Activated CD4-positive, alpha-beta T cell treated with anti-CD3 and anti-CD28 coated beads, Interleukin-2, amount 10 ng/mL, durations not matched to agents 7 days and 5 days (primary cell): ENCODE measurements around the gene SLC37A1. TPM values are rescaled to one million over a fixed set of nuclear protein-coding genes. Genes with fewer than 3 reads are reported as not detected.

ENCODE experiments used
- CTCF ChIA-PET: fragments of 350-600 bp; sonication (Branson Sonifier 250); formaldehyde crosslinking; loops from one replicate; lab custom pipeline; 2021; ENCODE audit warnings: antibody characterized with exemption; lab: Charles Lee
- POLR2A ChIA-PET: fragments of 350-600 bp; sonication (Branson Sonifier 250); formaldehyde crosslinking; loops from one replicate; lab custom pipeline; 2021; ENCODE audit warnings: antibody characterized with exemption; lab: Charles Lee
- DNase-seq: peaks from one replicate; pipeline ENCODE4 v3.0.0-alpha.2; 2020
- H3K27ac Mint-ChIP-seq: one replicate; pipeline ENCODE4 v1.8.0; 2021; ENCODE audit warnings: mild to moderate bottlenecking, moderate library complexity, mixed read lengths
- H3K27me3 Mint-ChIP-seq: one replicate; pipeline ENCODE4 v1.8.0; 2021; ENCODE audit warnings: mixed read lengths
- H3K36me3 Mint-ChIP-seq: one replicate; pipeline ENCODE4 v1.8.0; 2021; ENCODE audit warnings: low read depth, mixed read lengths
- H3K4me1 Mint-ChIP-seq: one replicate; pipeline ENCODE4 v1.8.0; 2021; ENCODE audit warnings: mixed read lengths
- H3K4me3 Mint-ChIP-seq: one replicate; pipeline ENCODE4 v1.8.0; 2021; ENCODE audit warnings: mild to moderate bottlenecking, moderate library complexity, mixed read lengths
- H3K9me3 Mint-ChIP-seq: one replicate; pipeline ENCODE4 v1.8.0; 2021; ENCODE audit warnings: mixed read lengths
- total RNA-seq, 2 experiments: library from RNA; stranded (reverse); gene quantifications; one replicate each; pipeline ENCODE4 v1.2.3, GENCODE V29; 2021

Gene SLC37A1
- total RNA-seq, 2 experiments from 2014 or later = 19.2 to 20.2 TPM

GRCh38 chr21:42572906-42573495 is 59.3 kb downstream of the SLC37A1 start:
- H3K27me3 Mint-ChIP-seq = no peaks in the 10 kb centered on the region
- ChIA-PET CTCF (interaction anchor here (0.6 kb wide), 1 partner anchor 13 kb away, joined by 4 read pairs; no protein-coding TSS in a partner anchor), POLR2A (no interaction called here)
- H3K4me3 Mint-ChIP-seq = no peak overlapping the region
- peaks cover 2% of the 10 kb centered on the region for H3K4me1 Mint-ChIP-seq
- no peak for DNase-seq
- no peak overlapping the region for H3K27ac Mint-ChIP-seq
- H3K9me3 Mint-ChIP-seq = peaks cover 18% of the 10 kb centered on the region
- peaks cover 40% of the 10 kb centered on the region for H3K36me3 Mint-ChIP-seq

DNA sequence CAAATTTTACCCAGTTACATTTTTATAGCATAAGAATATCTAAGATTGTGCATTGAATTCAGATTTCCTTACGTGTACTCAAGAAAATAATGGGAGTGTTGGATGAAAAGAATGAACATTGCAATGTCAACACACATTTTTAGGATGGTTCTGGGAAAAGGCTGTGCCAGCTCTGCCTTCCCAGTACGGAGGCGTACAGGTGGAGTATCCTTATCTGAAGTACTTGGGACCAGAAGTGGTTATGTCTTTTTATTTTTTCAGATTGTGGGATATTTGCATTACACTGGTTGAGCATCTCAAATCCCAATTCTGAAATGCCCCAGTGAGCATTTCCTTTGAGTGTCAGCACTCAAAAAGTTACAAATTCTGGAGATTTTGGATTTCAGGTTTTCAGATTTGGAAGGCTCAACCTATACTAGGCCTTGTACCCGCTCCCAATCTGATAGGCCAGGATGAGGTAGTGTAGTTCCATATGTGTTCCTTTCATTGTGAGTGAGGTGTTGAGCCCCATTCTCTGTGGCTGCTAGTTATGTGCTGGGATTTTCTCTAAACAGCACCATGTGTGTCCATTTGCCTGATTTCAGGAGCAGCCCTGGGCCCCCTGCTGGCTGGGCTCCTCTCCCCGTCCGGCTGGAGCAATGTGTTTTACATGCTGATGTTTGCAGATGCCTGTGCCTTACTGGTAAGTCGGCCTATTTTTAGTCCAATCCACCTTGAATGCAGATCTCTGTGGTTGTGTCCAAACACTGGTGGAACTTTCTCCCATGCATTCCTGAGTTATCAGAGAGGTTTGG is 60.8 kb downstream of the SLC37A1 start:
- H3K36me3 Mint-ChIP-seq = peaks cover 40% of the 10 kb centered on the region
- ChIA-PET POLR2A (no interaction called here), CTCF (no interaction called here)
- peaks cover 2% of the 10 kb centered on the region for H3K4me1 Mint-ChIP-seq
- no peak overlapping the region for H3K27ac Mint-ChIP-seq
- H3K9me3 Mint-ChIP-seq = peaks cover 18% of the 10 kb centered on the region
- no peak overlapping the region for H3K4me3 Mint-ChIP-seq
- H3K27me3 Mint-ChIP-seq = no peaks in the 10 kb centered on the region
- DNase-seq = no peak

GRCh38 chr21:42575111-42575510 is 61.5 kb downstream of the SLC37A1 start:
- Mint-ChIP-seq H3K9me3 (peaks cover 18% of the 10 kb centered on the region), H3K27ac (no peak overlapping the region), H3K27me3 (no peaks in the 10 kb centered on the region), H3K4me1 (peaks cover 2% of the 10 kb centered on the region), H3K4me3 (no peak overlapping the region), H3K36me3 (peaks cover 40% of the 10 kb centered on the region)
- CTCF ChIA-PET = no interaction called here
- POLR2A ChIA-PET = no interaction called here
- DNase-seq = no peak

- ChIA-PET POLR2A (no interaction called here), CTCF (no interaction called here)
- H3K36me3 Mint-ChIP-seq = peaks cover 36% of the 10 kb centered on the region
- no peak overlapping the region for H3K27ac Mint-ChIP-seq
- H3K4me3 Mint-ChIP-seq = no peak overlapping the region
- H3K27me3 Mint-ChIP-seq = no peaks in the 10 kb centered on the region
- DNase-seq = no peak
- H3K9me3 Mint-ChIP-seq = peaks cover 18% of the 10 kb centered on the region
- peaks cover 2% of the 10 kb centered on the region for H3K4me1 Mint-ChIP-seq
Observed at GRCh38 chr21:42576639-42577038, 63.0 kb downstream of the SLC37A1 start.

DNA sequence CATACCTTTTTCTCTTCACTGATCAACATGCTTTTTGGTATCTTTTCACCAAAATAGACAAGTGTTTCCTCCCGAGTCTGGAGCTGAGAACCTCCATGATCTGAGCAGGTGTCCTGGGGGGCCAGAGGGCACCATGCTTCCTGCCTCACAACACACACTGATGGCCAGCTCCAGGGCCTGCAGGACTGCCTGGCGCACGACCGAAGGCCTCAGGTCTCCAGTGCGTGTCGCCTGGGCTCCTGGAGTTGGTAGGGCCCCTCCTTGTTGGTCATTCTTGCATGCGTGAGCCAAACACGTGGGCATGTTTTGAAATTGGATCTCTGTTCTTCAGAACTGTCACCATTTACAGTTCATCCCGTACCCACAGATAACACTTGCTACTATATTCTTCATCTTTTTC is 64.4 kb downstream of the SLC37A1 start:
- H3K9me3 Mint-ChIP-seq = peaks cover 18% of the 10 kb centered on the region
- ChIA-PET POLR2A (no interaction called here), CTCF (interaction anchor here (0.6 to 1.0 kb wide), 2 partner anchors 15 to 304 kb away, joined by 3 read pairs; no protein-coding TSS in a partner anchor)
- H3K4me1 Mint-ChIP-seq = no peaks in the 10 kb centered on the region
- DNase-seq = no peak
- no peak overlapping the region for H3K27ac Mint-ChIP-seq
- no peaks in the 10 kb centered on the region for H3K27me3 Mint-ChIP-seq
- peaks cover 31% of the 10 kb centered on the region for H3K36me3 Mint-ChIP-seq
- H3K4me3 Mint-ChIP-seq = no peak overlapping the region

- Mint-ChIP-seq H3K9me3 (peaks cover 18% of the 10 kb centered on the region), H3K27me3 (no peaks in the 10 kb centered on the region), H3K4me1 (no peaks in the 10 kb centered on the region), H3K36me3 (peaks cover 31% of the 10 kb centered on the region), H3K4me3 (no peak overlapping the region), H3K27ac (no peak overlapping the region)
- ChIA-PET POLR2A (no interaction called here), CTCF (interaction anchor here (1.0 kb wide), 1 partner anchor 16 kb away, joined by 3 read pairs; no protein-coding TSS in a partner anchor)
- DNase-seq = no peak
Observed at GRCh38 chr21:42578761-42579415, 65.2 kb downstream of the SLC37A1 start.

DNA sequence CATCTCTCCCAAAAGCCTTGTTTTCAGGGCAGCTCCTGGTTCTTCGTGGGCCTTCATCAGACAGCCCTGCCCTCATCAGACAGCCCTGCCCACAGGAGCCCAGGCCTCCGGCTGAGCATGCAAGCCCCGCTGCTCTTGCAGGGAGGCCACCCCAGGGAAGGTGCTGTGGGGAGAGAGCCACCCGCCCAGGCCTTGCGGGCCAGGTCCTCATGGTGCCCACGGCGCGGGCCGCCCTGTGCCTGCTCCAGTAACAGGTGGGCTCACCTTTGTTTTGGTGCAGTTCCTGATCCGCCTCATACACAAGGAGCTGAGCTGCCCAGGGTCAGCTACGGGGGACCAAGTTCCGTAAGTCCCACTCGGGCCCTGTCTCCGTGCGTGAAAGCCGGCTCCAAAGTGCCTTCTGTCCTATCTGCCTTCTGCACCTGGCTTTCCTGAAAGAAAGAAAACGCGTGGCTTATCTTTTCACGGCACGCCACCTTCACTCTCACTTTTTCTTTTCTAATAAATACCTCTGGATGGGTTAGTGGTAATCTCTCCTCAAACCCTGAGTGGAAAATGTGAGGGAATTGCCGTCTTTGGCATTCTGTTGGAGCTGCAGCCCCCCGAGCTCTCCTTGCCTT is 65.9 kb downstream of the SLC37A1 start:
- DNase-seq = no peak
- H3K4me3 Mint-ChIP-seq = no peak overlapping the region
- CTCF ChIA-PET = no interaction called here
- peaks cover 30% of the 10 kb centered on the region for H3K36me3 Mint-ChIP-seq
- H3K27ac Mint-ChIP-seq = no peak overlapping the region
- no peaks in the 10 kb centered on the region for H3K27me3 Mint-ChIP-seq
- POLR2A ChIA-PET = no interaction called here
- H3K4me1 Mint-ChIP-seq = no peaks in the 10 kb centered on the region
- H3K9me3 Mint-ChIP-seq = peaks cover 18% of the 10 kb centered on the region

DNA sequence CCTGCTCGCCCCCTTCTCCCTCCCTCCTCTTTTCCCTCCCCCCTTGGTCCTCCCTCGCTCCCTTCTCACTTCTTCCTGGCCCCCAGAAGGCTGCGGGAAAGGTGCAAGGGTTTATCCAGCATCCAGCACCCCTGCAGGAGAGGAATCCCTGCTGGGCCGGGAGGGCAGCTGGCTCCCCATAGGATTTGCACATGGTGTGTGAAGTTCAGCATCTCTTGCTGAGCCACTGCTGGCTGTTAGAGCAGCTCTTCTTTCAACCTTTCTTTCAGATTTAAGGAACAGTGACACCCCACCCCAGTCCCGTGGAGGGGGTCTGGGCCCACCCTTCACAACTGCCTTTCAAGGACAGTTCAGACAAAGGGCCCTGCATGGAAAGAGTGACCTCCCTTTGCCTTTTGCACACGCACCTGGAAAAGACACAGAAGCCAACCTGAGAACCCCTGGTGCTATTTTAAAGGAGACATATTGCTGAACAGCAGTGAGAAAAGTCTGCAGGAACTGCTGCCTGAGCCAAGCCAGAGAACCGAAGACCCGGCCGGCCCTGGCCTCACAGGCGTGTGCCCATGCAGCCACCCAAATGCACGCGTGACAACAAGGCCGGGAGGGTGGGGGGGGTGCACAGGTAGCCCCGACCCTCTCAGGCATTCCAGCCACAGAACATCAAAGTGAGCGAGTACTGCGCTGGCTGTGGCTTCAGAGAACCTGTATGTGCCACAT is 66.6 kb downstream of the SLC37A1 start:
- H3K36me3 Mint-ChIP-seq = peaks cover 24% of the 10 kb centered on the region
- CTCF ChIA-PET = no interaction called here

GRCh38 chr21:42580793-42581321 is 67.2 kb downstream of the SLC37A1 start:
- Mint-ChIP-seq H3K4me1 (no peaks in the 10 kb centered on the region), H3K27me3 (no peaks in the 10 kb centered on the region), H3K4me3 (no peak overlapping the region), H3K27ac (no peak overlapping the region), H3K36me3 (peaks cover 17% of the 10 kb centered on the region), H3K9me3 (peaks cover 16% of the 10 kb centered on the region)
- ChIA-PET CTCF (no interaction called here), POLR2A (no interaction called here)
- no peak for DNase-seq

More for the DNA sequence above, 66.6 kb downstream of the SLC37A1 start:
- Mint-ChIP-seq H3K9me3 (peaks cover 18% of the 10 kb centered on the region), H3K4me1 (no peaks in the 10 kb centered on the region), H3K27ac (no peak overlapping the region), H3K4me3 (no peak overlapping the region), H3K27me3 (no peaks in the 10 kb centered on the region)
- DNase-seq = no peak
- POLR2A ChIA-PET = no interaction called here

GRCh38 chr21:42581336-42581992 is 67.8 kb downstream of the SLC37A1 start:
- CTCF ChIA-PET = no interaction called here
- Mint-ChIP-seq H3K9me3 (peaks cover 11% of the 10 kb centered on the region), H3K27ac (no peak overlapping the region), H3K4me3 (no peak overlapping the region), H3K27me3 (no peaks in the 10 kb centered on the region), H3K4me1 (no peaks in the 10 kb centered on the region), H3K36me3 (peaks cover 12% of the 10 kb centered on the region)
- DNase-seq = no peak
- POLR2A ChIA-PET = no interaction called here

DNA sequence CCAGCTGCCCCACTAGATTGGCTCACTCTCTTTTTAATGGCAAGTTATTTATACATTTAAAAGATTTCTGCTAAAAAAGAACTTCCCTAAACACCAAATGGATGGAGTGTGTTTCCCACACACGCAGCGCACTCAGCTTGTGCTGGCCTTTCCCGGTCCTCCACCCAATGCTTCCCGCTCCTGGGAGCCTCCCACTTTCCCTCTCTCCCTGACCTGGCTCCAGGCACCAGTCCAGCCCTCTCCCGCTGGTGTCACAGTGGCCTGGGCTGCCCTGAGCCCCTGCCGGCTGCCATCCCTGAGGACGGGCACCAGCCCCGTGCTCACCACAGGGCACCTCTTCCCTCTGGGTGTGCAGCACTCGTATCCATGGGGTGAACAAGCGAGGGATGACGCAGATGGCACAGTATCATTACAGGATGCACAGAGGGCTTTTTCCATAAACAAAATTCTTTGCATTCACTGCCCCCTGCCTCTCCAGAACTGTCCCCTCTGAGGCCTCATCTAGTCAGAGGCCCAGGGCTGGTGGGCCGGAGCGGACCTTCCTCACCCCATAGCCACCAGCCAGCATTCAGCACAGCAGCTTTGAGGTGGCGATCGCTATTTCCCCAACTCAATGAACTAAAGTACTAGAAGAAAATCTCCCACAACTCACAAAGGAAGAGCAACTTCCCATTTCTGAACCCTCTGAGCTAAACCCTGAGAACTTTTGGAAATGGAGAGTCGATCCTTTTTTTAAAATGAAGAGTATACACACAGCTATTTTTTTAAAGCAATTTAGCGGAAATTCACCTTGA is 68.5 kb downstream of the SLC37A1 start:
- H3K27me3 Mint-ChIP-seq = no peaks in the 10 kb centered on the region
- H3K36me3 Mint-ChIP-seq = peaks cover 6% of the 10 kb centered on the region
- H3K4me3 Mint-ChIP-seq = no peak overlapping the region
- ChIA-PET CTCF (interaction anchor here (0.9 to 1.4 kb wide), 3 partner anchors 11 to 22 kb away, joined by 4 to 6 read pairs (median 4); no protein-coding TSS in a partner anchor), POLR2A (interaction anchor here (0.6 kb wide), 1 partner anchor 441 kb away, joined by 3 read pairs; no protein-coding TSS in a partner anchor)
- H3K4me1 Mint-ChIP-seq = no peaks in the 10 kb centered on the region
- no peak for DNase-seq
- no peak overlapping the region for H3K27ac Mint-ChIP-seq
- H3K9me3 Mint-ChIP-seq = peaks cover 5% of the 10 kb centered on the region
